Stomach smooth muscle (tissue), 2 donors: Measurements from ENCODE around the gene XIAP.
"Not testable (repeated sequence)": the region's sequence is repeated elsewhere in the genome, so short reads cannot be mapped to it uniquely, and the experiment has no call there.

ENCODE experiments used
- H3K27ac ChIP-seq: one replicate; pipeline ENCODE4 v1.7.0; 2013; ENCODE audit warnings: mild to moderate bottlenecking, low read length, inconsistent platforms
- H3K27me3 ChIP-seq, 2 donors: one replicate each; pipeline ENCODE4 v1.7.0; 2013; ENCODE audit warnings: low read length in 2 of 2; ENCODE audit not compliant: insufficient read depth in 2 of 2, control insufficient read depth in 1 of 2
- H3K36me3 ChIP-seq, 2 donors: one replicate each; pipeline ENCODE4 v1.7.0; 2013; ENCODE audit warnings: low read length in 2 of 2; ENCODE audit not compliant: control insufficient read depth in 2 of 2, insufficient read depth in 2 of 2
- H3K4me1 ChIP-seq: one replicate; pipeline ENCODE4 v1.7.0; 2013; ENCODE audit warnings: low read length; ENCODE audit not compliant: control insufficient read depth, insufficient read depth
- H3K4me3 ChIP-seq, 2 donors: one replicate each; pipeline ENCODE4 v1.7.0; 2013; ENCODE audit warnings: low read length in 2 of 2
- H3K9ac ChIP-seq, 2 donors: one replicate each; pipeline ENCODE4 v1.7.0; 2013; ENCODE audit warnings: low read length in 2 of 2, mild to moderate bottlenecking in 1 of 2
- H3K9me3 ChIP-seq, 2 donors: one replicate each; pipeline ENCODE4 v1.7.0; 2013; ENCODE audit warnings: low read length in 2 of 2; ENCODE audit not compliant: control insufficient read depth in 2 of 2
- donor health status: healthy.
- donor health status: Pancreatic carcinoma.

XIAP gene

GRCh38 chrX:123873956-123874355 lies 14.1 kb downstream of the XIAP start:
- H3K4me3 ChIP-seq, result no peak overlapping the region
- H3K4me1 ChIP-seq, result no peaks in the 10 kb centered on the region

GRCh38 chrX:123876177-123876576 lies 16.3 kb downstream of the XIAP start:
- Histone ChIP-seq H3K36me3 (no peaks in the 10 kb centered on the region), H3K9me3 (no peaks in the 10 kb centered on the region), H3K4me1 (no peaks in the 10 kb centered on the region), H3K27ac (no peak overlapping the region), H3K9ac (no peak overlapping the region), H3K4me3 (no peak overlapping the region), H3K27me3 (no peaks in the 10 kb centered on the region)

More at GRCh38 chrX:123873956-123874355, 14.1 kb downstream of the XIAP start:
- H3K36me3 ChIP-seq, result no peaks in the 10 kb centered on the region
- H3K9ac ChIP-seq, result no peak overlapping the region
- no peak overlapping the region for H3K27ac ChIP-seq
- H3K27me3 ChIP-seq, result no peaks in the 10 kb centered on the region
- no peaks in the 10 kb centered on the region for H3K9me3 ChIP-seq

GRCh38 chrX:123876844-123877243 lies 17.0 kb downstream of the XIAP start:
- H3K4me1 ChIP-seq, result no peaks in the 10 kb centered on the region
- no peak overlapping the region for H3K9ac ChIP-seq
- no peaks in the 10 kb centered on the region for H3K36me3 ChIP-seq
- no peaks in the 10 kb centered on the region for H3K27me3 ChIP-seq
- no peaks in the 10 kb centered on the region for H3K9me3 ChIP-seq
- no peak overlapping the region for H3K27ac ChIP-seq
- no peak overlapping the region for H3K4me3 ChIP-seq

GRCh38 chrX:123878252-123878721 lies 18.4 kb downstream of the XIAP start:
- Histone ChIP-seq H3K9ac (no peak overlapping the region), H3K27ac (no peak overlapping the region), H3K4me3 (no peak overlapping the region), H3K4me1 (no peaks in the 10 kb centered on the region), H3K9me3 (no peaks in the 10 kb centered on the region), H3K27me3 (no peaks in the 10 kb centered on the region), H3K36me3 (no peaks in the 10 kb centered on the region)

- H3K4me1 ChIP-seq, result no peaks in the 10 kb centered on the region
- no peaks in the 10 kb centered on the region for H3K27me3 ChIP-seq
- no peak overlapping the region for H3K4me3 ChIP-seq
- H3K27ac ChIP-seq, result no peak overlapping the region
- H3K9me3 ChIP-seq, result no peaks in the 10 kb centered on the region
- no peak overlapping the region for H3K9ac ChIP-seq
- peaks cover 0 to 3% of the 10 kb centered on the region in 2 donors for H3K36me3 ChIP-seq
Measured at GRCh38 chrX:123881330-123881729, 21.5 kb downstream of the XIAP start.

GRCh38 chrX:123882391-123882790 lies 22.5 kb downstream of the XIAP start:
- H3K36me3 ChIP-seq, result peaks cover 0 to 3% of the 10 kb centered on the region in 2 donors
- H3K27ac ChIP-seq, result no peak overlapping the region
- no peak overlapping the region for H3K4me3 ChIP-seq
- no peaks in the 10 kb centered on the region for H3K4me1 ChIP-seq
- H3K9me3 ChIP-seq, result no peaks in the 10 kb centered on the region
- H3K27me3 ChIP-seq, result no peaks in the 10 kb centered on the region
- no peak overlapping the region for H3K9ac ChIP-seq

GRCh38 chrX:123884809-123885408 lies 25.1 kb downstream of the XIAP start:
- no peak overlapping the region for H3K27ac ChIP-seq
- no peak overlapping the region for H3K4me3 ChIP-seq
- H3K9me3 ChIP-seq, result no peaks in the 10 kb centered on the region
- no peak overlapping the region for H3K9ac ChIP-seq
- H3K4me1 ChIP-seq, result no peaks in the 10 kb centered on the region
- H3K36me3 ChIP-seq, result peaks cover 0 to 3% of the 10 kb centered on the region in 2 donors
- no peaks in the 10 kb centered on the region for H3K27me3 ChIP-seq

GRCh38 chrX:123899701-123900100 lies 39.8 kb downstream of the XIAP start:
- no peak overlapping the region for H3K27ac ChIP-seq
- no peak overlapping the region for H3K4me3 ChIP-seq
- H3K27me3 ChIP-seq, result no peaks in the 10 kb centered on the region
- no peaks in the 10 kb centered on the region for H3K4me1 ChIP-seq
- no peak overlapping the region for H3K9ac ChIP-seq
- H3K9me3 ChIP-seq, result no peaks in the 10 kb centered on the region
- peaks cover 0 to 3% of the 10 kb centered on the region in 2 donors for H3K36me3 ChIP-seq

GRCh38 chrX:123903261-123903660 lies 43.4 kb downstream of the XIAP start:
- not testable (repeated sequence) for H3K27ac ChIP-seq, H3K27me3 ChIP-seq, H3K36me3 ChIP-seq, H3K4me3 ChIP-seq, H3K9me3 ChIP-seq, H3K9ac ChIP-seq, H3K4me1 ChIP-seq

GRCh38 chrX:123905332-123905731 lies 45.5 kb downstream of the XIAP start:
- H3K36me3 ChIP-seq, result peaks cover 0 to 7% of the 10 kb centered on the region in 2 donors

GRCh38 chrX:123906557-123907316 lies 46.9 kb downstream of the XIAP start:
- Histone ChIP-seq H3K27ac (no peak overlapping the region), H3K4me1 (no peaks in the 10 kb centered on the region), H3K9ac (no peak overlapping the region), H3K36me3 (peaks cover 0 to 4% of the 10 kb centered on the region in 2 donors), H3K27me3 (no peaks in the 10 kb centered on the region), H3K9me3 (no peaks in the 10 kb centered on the region), H3K4me3 (no peak overlapping the region)

More at GRCh38 chrX:123905332-123905731, 45.5 kb downstream of the XIAP start:
- Histone ChIP-seq H3K4me1 (no peaks in the 10 kb centered on the region), H3K4me3 (no peak overlapping the region), H3K9me3 (no peaks in the 10 kb centered on the region), H3K27ac (no peak overlapping the region), H3K27me3 (no peaks in the 10 kb centered on the region), H3K9ac (no peak overlapping the region)
